H1 (cell line): ENCODE results near the gene NR4A3. TPM values are rescaled to one million over a fixed set of nuclear protein-coding genes. Genes with fewer than 3 reads are reported as not detected.

ENCODE experiments used
- CTCF ChIA-PET: fragments of 300-600 bp; sonication (Branson Sonifier 250); formaldehyde crosslinking; loops from one replicate; lab custom pipeline; 2021; ENCODE audit not compliant: partially characterized antibody; lab: Charles Lee
- POLR2A ChIA-PET: fragments of 300-600 bp; sonication (Branson Sonifier 250); formaldehyde crosslinking; loops from one replicate; lab custom pipeline; 2021; ENCODE audit warnings: inconsistent platforms; ENCODE audit not compliant: partially characterized antibody; lab: Charles Lee
- DNase-seq, 2 experiments: peaks; one replicate each; pipeline versions ENCODE4 v3.0.0 to v3.0.0-alpha.2; 2010 to 2022; ENCODE audit warnings: low spot score in 2 of 2, low read depth in 1 of 2, mixed read lengths in 1 of 2
- FAIRE-seq: peaks from 2 replicates; lab custom pipeline; 2011; peaks lifted over from hg19 to GRCh38; lab: Jason Lieb, UNC
- H2AFZ ChIP-seq: 2 replicates; pipeline ENCODE4 v1.8.1; 2012; ENCODE audit warnings: low read length, inconsistent platforms
- H2AK5ac ChIP-seq: 2 replicates; pipeline ENCODE4 v1.6.1; 2013; ENCODE audit warnings: low read depth, low read length
- H2BK120ac ChIP-seq: replicated peaks from 2 replicates; pipeline ENCODE3; 2013; ENCODE audit warnings: low read depth, low read length, inconsistent platforms
- H2BK12ac ChIP-seq: 2 replicates; pipeline ENCODE4 v1.6.1; 2013; ENCODE audit warnings: low read depth, low read length
- H2BK15ac ChIP-seq: 2 replicates; pipeline ENCODE4 v1.6.1; 2013; ENCODE audit warnings: low read length
- H2BK20ac ChIP-seq: 2 replicates; pipeline ENCODE4 v1.6.1; 2013; ENCODE audit warnings: low read length
- H2BK5ac ChIP-seq: 2 replicates; pipeline ENCODE4 v1.6.1; 2013; ENCODE audit warnings: low read depth, low read length
- H3K14ac ChIP-seq: 2 replicates; pipeline ENCODE4 v1.6.1; 2013; ENCODE audit warnings: inconsistent platforms; ENCODE audit not compliant: insufficient read length
- H3K18ac ChIP-seq: 2 replicates; pipeline ENCODE4 v1.6.1; 2013; ENCODE audit warnings: low read length; ENCODE audit errors: extremely low read depth
- H3K23ac ChIP-seq: 2 replicates; pipeline ENCODE4 v1.6.1; 2013; ENCODE audit warnings: inconsistent platforms; ENCODE audit not compliant: insufficient read length
- H3K23me2 ChIP-seq: 2 replicates; pipeline ENCODE4 v1.6.1; 2013; ENCODE audit warnings: low read depth, low read length
- H3K27ac ChIP-seq: 2 replicates; pipeline ENCODE4 v1.6.1; 2011; ENCODE audit warnings: low read depth, low read length, inconsistent platforms
- H3K27me3 ChIP-seq, 4 experiments: replicated peaks in 1 of 4; 1 replicate in 1 of 4; 2 replicates in 3 of 4; pipeline versions ENCODE4 v1.6.1 to v1.8.1; 2011 to 2013; ENCODE audit warnings: low read length in 3 of 4, mild to moderate bottlenecking in 3 of 4, inconsistent platforms in 2 of 4, mixed read lengths in 2 of 4, moderate library complexity in 1 of 4; ENCODE audit not compliant: control insufficient read depth in 3 of 4, insufficient read depth in 3 of 4; ENCODE audit errors: extremely low read depth in 1 of 4
- H3K36me3 ChIP-seq, 4 experiments: 2 replicates each; pipeline versions ENCODE4 v1.6.1 to v1.8.1; 2011 to 2013; ENCODE audit warnings: mild to moderate bottlenecking in 4 of 4, low read length in 3 of 4, moderate library complexity in 2 of 4, control low read depth in 1 of 4, inconsistent platforms in 1 of 4; ENCODE audit not compliant: insufficient read depth in 4 of 4, control insufficient read depth in 2 of 4
- H3K4ac ChIP-seq: replicated peaks from 2 replicates; pipeline ENCODE3; 2013; ENCODE audit warnings: low read length, low read depth, mixed read lengths, inconsistent platforms; ENCODE audit not compliant: insufficient read length
- H3K4me1 ChIP-seq, 4 experiments: replicated peaks in 1 of 4; 1 replicate in 1 of 4; 2 replicates in 3 of 4; pipeline versions ENCODE4 v1.6.1 to v1.8.1; 2011 to 2013; ENCODE audit warnings: low read length in 3 of 4, inconsistent platforms in 2 of 4, mixed read lengths in 1 of 4; ENCODE audit not compliant: insufficient read depth in 4 of 4, control insufficient read depth in 3 of 4
- H3K4me2 ChIP-seq, 2 experiments: 2 replicates each; pipeline versions ENCODE4 v1.6.1 to v1.8.1; 2011 to 2013; ENCODE audit warnings: low read depth in 2 of 2, low read length in 2 of 2, control low read depth in 1 of 2, inconsistent platforms in 1 of 2, mild to moderate bottlenecking in 1 of 2; ENCODE audit not compliant: insufficient read depth in 1 of 2
- H3K4me3 ChIP-seq, 4 experiments: fragments of 200-600, 300-600 bp in 1 of 4; sonication (generic), shearing (Covaris generic), sonication (Bioruptor Twin) in 1 of 4; 2 replicates each; pipeline versions ENCODE4 v1.5.1 to v1.8.1; 2011 to 2016; ENCODE audit warnings: low read length in 4 of 4, low read depth in 3 of 4, control low read depth in 2 of 4, inconsistent platforms in 2 of 4, mild to moderate bottlenecking in 2 of 4, mixed read lengths in 1 of 4, moderate library complexity in 1 of 4; ENCODE audit not compliant: insufficient read depth in 2 of 4; ENCODE audit errors: extremely low read depth in 1 of 4
- H3K56ac ChIP-seq: replicated peaks from 2 replicates; pipeline ENCODE3; 2013; ENCODE audit warnings: low read depth, mild to moderate bottlenecking, mixed read lengths, low read length, inconsistent platforms; ENCODE audit not compliant: insufficient read length
- H3K79me1 ChIP-seq: 2 replicates; pipeline ENCODE4 v1.6.1; 2013; ENCODE audit warnings: low read depth, low read length, control low read depth
- H3K79me2 ChIP-seq, 2 experiments: 2 replicates each; pipeline versions ENCODE4 v1.6.1 to v1.8.1; 2012 to 2013; ENCODE audit warnings: low read length in 2 of 2, mild to moderate bottlenecking in 2 of 2, inconsistent platforms in 1 of 2; ENCODE audit not compliant: insufficient read depth in 2 of 2, control insufficient read depth in 1 of 2
- H3K9ac ChIP-seq, 4 experiments: replicated peaks in 1 of 4; 1 replicate in 1 of 4; 2 replicates in 3 of 4; pipeline versions ENCODE4 v1.6.1 to v1.8.1; 2011 to 2013; ENCODE audit warnings: low read depth in 3 of 4, low read length in 3 of 4, control low read depth in 2 of 4, mild to moderate bottlenecking in 2 of 4, moderate library complexity in 2 of 4, inconsistent platforms in 1 of 4; ENCODE audit errors: extremely low read depth in 1 of 4
- H3K9me3 ChIP-seq, 2 experiments: 2 replicates each; pipeline versions ENCODE4 v1.6.1 to v1.8.1; 2012 to 2013; ENCODE audit warnings: mild to moderate bottlenecking in 2 of 2, moderate library complexity in 2 of 2, control low read depth in 1 of 2, inconsistent platforms in 1 of 2, low read depth in 1 of 2, low read length in 1 of 2, mixed read lengths in 1 of 2; ENCODE audit not compliant: insufficient read depth in 2 of 2
- H4K20me1 ChIP-seq, 2 experiments: replicated peaks in 1 of 2; 2 replicates each; pipeline versions ENCODE3 to v1.8.1; 2011 to 2013; ENCODE audit warnings: inconsistent platforms in 2 of 2, low read length in 2 of 2, mild to moderate bottlenecking in 1 of 2; ENCODE audit not compliant: insufficient read depth in 2 of 2, control insufficient read depth in 1 of 2
- H4K5ac ChIP-seq: 2 replicates; pipeline ENCODE4 v1.6.1; 2013; ENCODE audit warnings: low read length, low read depth, mixed read lengths, inconsistent platforms; ENCODE audit not compliant: insufficient read length
- H4K8ac ChIP-seq: 2 replicates; pipeline ENCODE4 v1.8.0; 2013; ENCODE audit warnings: mild to moderate bottlenecking, moderate library complexity, low read length, inconsistent platforms; ENCODE audit not compliant: insufficient read depth; ENCODE audit errors: extremely low read depth
- H4K91ac ChIP-seq: replicated peaks from 2 replicates; pipeline ENCODE3; 2013; ENCODE audit warnings: low read length, mixed read lengths, inconsistent platforms; ENCODE audit not compliant: insufficient read length
- GTF2F1 ChIP-seq: IDR thresholded peaks from 2 replicates; pipeline ENCODE4 v1.6.1; 2012; ENCODE audit warnings: low read depth, low read length, improper control_type of control experiment, borderline replicate concordance
- JUND ChIP-seq: IDR thresholded peaks from 2 replicates; pipeline ENCODE4 v1.6.1; 2011; ENCODE audit warnings: mild to moderate bottlenecking, improper control_type of control experiment, low read length
- KDM5A ChIP-seq: fragments of 200-600 bp; IDR thresholded peaks from 2 replicates; pipeline ENCODE4 v1.7.1; 2012; ENCODE audit warnings: mild to moderate bottlenecking, low read length, inconsistent platforms, mixed read lengths
- NRF1 ChIP-seq: IDR thresholded peaks from 2 replicates; pipeline ENCODE4 v1.6.1; 2011; ENCODE audit warnings: mild to moderate bottlenecking, low read depth, low read length, improper control_type of control experiment
- PHF8 ChIP-seq: fragments of 200-600 bp; sonication (generic); conservative IDR thresholded peaks from 2 replicates; pipeline ENCODE4 v1.7.1; 2012; ENCODE audit warnings: low read depth, mild to moderate bottlenecking, inconsistent platforms, low read length, moderate library complexity
- RBBP5 ChIP-seq: IDR thresholded peaks from 2 replicates; pipeline ENCODE4 v1.7.1; 2012; ENCODE audit warnings: low read depth, mild to moderate bottlenecking, inconsistent platforms, low read length, moderate library complexity, borderline replicate concordance
- RFX5 ChIP-seq: IDR thresholded peaks from 2 replicates; pipeline ENCODE4 v1.6.1; 2011; ENCODE audit warnings: low read depth, low read length, improper control_type of control experiment, borderline replicate concordance
- RNF2 ChIP-seq: fragments of 200-900, 300-1000 bp; sonication (generic); IDR thresholded peaks from 2 replicates; pipeline ENCODE4 v1.7.1; 2016; ENCODE audit warnings: borderline replicate concordance, low read depth, mild to moderate bottlenecking, antibody characterized with exemption, low read length; ENCODE audit not compliant: poor library complexity, severe bottlenecking; ENCODE audit errors: missing control alignments
- SP1 ChIP-seq: IDR thresholded peaks from 2 replicates; pipeline ENCODE4 v1.6.1; 2011; ENCODE audit warnings: low read depth, low read length
- SP4 ChIP-seq: IDR thresholded peaks from 2 replicates; pipeline ENCODE4 v1.6.1; 2012; ENCODE audit warnings: low read length, inconsistent platforms
- SRF ChIP-seq: IDR thresholded peaks from 2 replicates; pipeline ENCODE4 v1.6.1; 2011; ENCODE audit warnings: mild to moderate bottlenecking, low read depth, low read length, moderate library complexity
- SUZ12 ChIP-seq: fragments of 200-600 bp; sonication (generic); IDR thresholded peaks from 2 replicates; pipeline ENCODE4 v1.6.1; 2012; ENCODE audit warnings: mild to moderate bottlenecking, inconsistent platforms, low read length, moderate library complexity, mixed read lengths
- WGBS, 2 experiments: shearing (Covaris generic) in 1 of 2; methylation state at CpG; one replicate each; pipeline versions ENCODE4 v1.1.6 to v1.1.7; 2013 to 2015; ENCODE audit warnings: low lambda C conversion rate in 2 of 2, mixed read lengths in 2 of 2, inconsistent platforms in 1 of 2, low coverage in 1 of 2, missing lambda C conversion rate in 1 of 2; ENCODE audit not compliant: insufficient replicate concordance in 2 of 2, insufficient coverage in 1 of 2, insufficient read length in 1 of 2; ENCODE audit errors: extremely low coverage in 1 of 2, missing lambda C conversion rate in 1 of 2; 5-methylcytosine and 5-hydroxymethylcytosine counted together
- polyA plus RNA-seq, 7 experiments: library from polyadenylated mRNA; depleted of rRNA in 3 of 7; stranded (reverse) in 5 of 7; unstranded in 2 of 7; fragments of >200 nt in 5 of 7; fragments of 200-250 nt in 2 of 7; gene quantifications; 1 replicate in 5 of 7; 2 replicates in 1 of 7; 4 replicates in 1 of 7; pipeline versions ENCODE4 v1.2.1 to v1.2.3, GENCODE V29; 2011 to 2013; ENCODE audit warnings: missing spikeins in 2 of 7, mixed read lengths in 2 of 7
- total RNA-seq: library from RNA; stranded (reverse); fragmentation: NEBNext Ultra II Directional; extraction: Animal tissue kit (Norgen Biotek cat#: 25700); gene quantifications from 2 replicates; pipeline ENCODE4 v1.2.1, GENCODE V29; 2021
- TF ChIP-seq, protein P1 (sequence below): IDR thresholded peaks from 2 replicates; pipeline ENCODE4 v1.6.1; 2011; ENCODE audit warnings: low read length, improper control_type of control experiment

NR4A3 gene
- total and polyA plus RNA-seq, 2 of the 8 experiments (the other 6 are each of a cell fraction or from before 2014, with no cell fraction given) = 0.05 to 0.30 TPM

DNA sequence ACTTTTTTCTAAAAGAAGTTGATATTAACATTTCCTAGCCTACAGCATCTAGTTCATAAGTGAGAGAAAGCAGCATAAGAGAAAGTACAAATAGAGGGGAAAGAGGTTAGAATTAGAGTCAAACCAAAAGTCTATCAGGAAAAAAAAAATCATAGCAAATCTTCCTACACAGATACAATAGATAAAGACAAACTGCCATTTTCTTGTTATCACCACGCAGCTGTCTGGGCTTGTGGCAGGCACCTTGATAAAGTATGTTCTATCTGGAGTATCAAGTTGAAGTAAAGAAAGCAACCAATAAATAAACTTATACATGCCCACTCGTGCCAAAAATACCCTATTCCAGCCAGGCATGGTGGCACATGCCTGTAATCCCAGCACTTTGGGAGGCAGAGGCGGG lies 5.3 kb upstream of the NR4A3 start:
- 87% methylated on average over 3 of the region's 3 CpGs; no CpG with 5 or more reads in 1 of the 2 experiments for WGBS, 2 experiments
- H4K20me1 ChIP-seq = peaks cover 2 to 3% of the 10 kb centered on the region in 2 experiments
- H3K4me1 ChIP-seq = peaks cover 3 to 14% (median 5%) of the 10 kb centered on the region in 4 experiments; a peak in 5 of 7 replicates
- ChIA-PET POLR2A (interaction anchor here (0.7 kb wide), 2 partner anchors 221 to 615 kb away, joined by 3 to 5 read pairs; no protein-coding TSS in a partner anchor), CTCF (no interaction called here)
- H2BK20ac ChIP-seq = no peak overlapping the region
- H2BK5ac ChIP-seq = no peak overlapping the region
- peaks cover 3 to 13% (median 12%) of the 10 kb centered on the region in 4 experiments; a peak in 6 of 7 replicates for H3K27me3 ChIP-seq
- no peak overlapping the region for H3K27ac ChIP-seq
- no peaks in the 10 kb centered on the region for H3K9me3 ChIP-seq
- H2AK5ac ChIP-seq = no peak overlapping the region
- H3K9ac ChIP-seq = no peak overlapping the region
- H3K4me3 ChIP-seq = no peak overlapping the region
- H4K8ac ChIP-seq = no peak overlapping the region
- H3K14ac ChIP-seq = no peak overlapping the region
- H2BK15ac ChIP-seq = no peak overlapping the region
- H3K79me2 ChIP-seq = peaks cover 0 to 10% of the 10 kb centered on the region in 2 experiments; a peak in 1 of 4 replicates
- no peak overlapping the region for H2AFZ ChIP-seq
- no peak overlapping the region for H3K23ac ChIP-seq
- no peaks in the 10 kb centered on the region for H3K36me3 ChIP-seq
- no peak overlapping the region for H4K91ac ChIP-seq
- no peak overlapping the region for H3K56ac ChIP-seq
- no peak overlapping the region for H2BK120ac ChIP-seq
- no peak overlapping the region for H3K4ac ChIP-seq
- peaks cover 13% of the 10 kb centered on the region for H3K23me2 ChIP-seq
- H3K4me2 ChIP-seq = no peak overlapping the region
- H4K5ac ChIP-seq = no peak overlapping the region
- no peak overlapping the region for H2BK12ac ChIP-seq
- FAIRE-seq (no peak), DNase-seq (no peak)
- 0 out of 2 replicates have a peak, but pooled peaks cover 3% of the 10 kb centered on the region for H3K79me1 ChIP-seq
- no peak overlapping the region for H3K18ac ChIP-seq
- TF ChIP-seq RFX5 = no peak
- no peak for TF ChIP-seq RBBP5
- no peak for TF ChIP-seq NRF1
- TF ChIP-seq SRF = no peak
- no peak for TF ChIP-seq SP4
- no peak for TF ChIP-seq JUND
- no peak for TF ChIP-seq RNF2
- TF ChIP-seq GTF2F1 = no peak
- no peak for TF ChIP-seq SP1
- TF ChIP-seq PHF8 = no peak
- TF ChIP-seq SUZ12 = no peak
- TF ChIP-seq KDM5A = no peak
- TF ChIP-seq, protein P1, sequence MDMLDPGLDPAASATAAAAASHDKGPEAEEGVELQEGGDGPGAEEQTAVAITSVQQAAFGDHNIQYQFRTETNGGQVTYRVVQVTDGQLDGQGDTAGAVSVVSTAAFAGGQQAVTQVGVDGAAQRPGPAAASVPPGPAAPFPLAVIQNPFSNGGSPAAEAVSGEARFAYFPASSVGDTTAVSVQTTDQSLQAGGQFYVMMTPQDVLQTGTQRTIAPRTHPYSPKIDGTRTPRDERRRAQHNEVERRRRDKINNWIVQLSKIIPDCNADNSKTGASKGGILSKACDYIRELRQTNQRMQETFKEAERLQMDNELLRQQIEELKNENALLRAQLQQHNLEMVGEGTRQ = no peak
